Progenitor cell of endocrine pancreas (in vitro differentiated cells): Measurements from ENCODE around the gene GFPT1. TPM values are rescaled to one million over a fixed set of nuclear protein-coding genes. Genes with fewer than 3 reads are reported as not detected.
"Not testable (repeated sequence)": the region's sequence is repeated elsewhere in the genome, so short reads cannot be mapped to it uniquely, and the experiment has no call there.

Experiments
- DNase-seq: peaks from one replicate; pipeline ENCODE4 v3.0.0; 2021; ENCODE audit warnings: low spot score; ENCODE audit not compliant: unreplicated experiment
- H3K27ac Mint-ChIP-seq: 2 replicates; pipeline ENCODE4 v1.8.0; 2021; ENCODE audit warnings: mild to moderate bottlenecking, moderate library complexity, mixed read lengths
- H3K27me3 Mint-ChIP-seq: 2 replicates; pipeline ENCODE4 v1.8.0; 2021; ENCODE audit warnings: mixed read lengths
- H3K36me3 Mint-ChIP-seq: 2 replicates; pipeline ENCODE4 v1.8.0; 2022; ENCODE audit warnings: mixed read lengths; ENCODE audit not compliant: insufficient read depth
- H3K4me1 Mint-ChIP-seq: 2 replicates; pipeline ENCODE4 v1.8.0; 2021; ENCODE audit warnings: low read depth, mixed read lengths
- H3K4me3 Mint-ChIP-seq: 2 replicates; pipeline ENCODE4 v1.8.0; 2021; ENCODE audit warnings: low read depth, mild to moderate bottlenecking, moderate library complexity, mixed read lengths
- H3K9me3 Mint-ChIP-seq: 2 replicates; pipeline ENCODE4 v1.8.0; 2021; ENCODE audit warnings: low read depth, mixed read lengths
- CTCF ChIP-seq: fragments of 200-600 bp; sonication (generic); IDR thresholded peaks from one replicate; pipeline ENCODE4 v1.5.0; 2021; ENCODE audit warnings: antibody characterized with exemption, mild to moderate bottlenecking; ENCODE audit not compliant: unreplicated experiment
- total RNA-seq: library from RNA; stranded (reverse); gene quantifications from 2 replicates; pipeline ENCODE4 v1.2.1, GENCODE V29; 2021

The GFPT1 gene
- total RNA-seq, 1 donor from 2014 or later = 51.9 TPM

DNA sequence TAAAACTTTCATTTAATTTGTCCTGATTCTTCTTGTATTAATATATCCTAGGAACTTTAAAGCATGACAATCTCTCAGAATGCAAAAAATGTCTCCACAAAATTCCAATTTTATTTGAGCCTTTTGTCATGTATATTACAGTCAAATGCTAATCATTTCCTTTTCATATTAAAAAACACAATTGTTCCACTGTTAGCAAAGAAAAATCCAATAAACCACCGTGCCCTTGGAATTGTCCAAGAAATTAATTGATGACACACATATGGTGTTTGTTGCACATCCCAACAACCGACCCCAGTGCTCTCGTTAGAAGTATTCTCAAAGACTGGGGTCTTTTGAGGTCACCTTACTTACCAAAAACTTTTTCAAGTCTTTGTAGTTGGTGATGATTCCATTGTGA lies 28.1 kb downstream of the GFPT1 start:
- H3K36me3 Mint-ChIP-seq = peaks cover 33% of the 10 kb centered on the region
- H3K4me3 Mint-ChIP-seq = no peak overlapping the region
- H3K27ac Mint-ChIP-seq = no peak overlapping the region
- H3K27me3 Mint-ChIP-seq = no peaks in the 10 kb centered on the region
- no peaks in the 10 kb centered on the region for H3K4me1 Mint-ChIP-seq
- no peaks in the 10 kb centered on the region for H3K9me3 Mint-ChIP-seq
- TF ChIP-seq CTCF = no peak
- no peak for DNase-seq

DNA sequence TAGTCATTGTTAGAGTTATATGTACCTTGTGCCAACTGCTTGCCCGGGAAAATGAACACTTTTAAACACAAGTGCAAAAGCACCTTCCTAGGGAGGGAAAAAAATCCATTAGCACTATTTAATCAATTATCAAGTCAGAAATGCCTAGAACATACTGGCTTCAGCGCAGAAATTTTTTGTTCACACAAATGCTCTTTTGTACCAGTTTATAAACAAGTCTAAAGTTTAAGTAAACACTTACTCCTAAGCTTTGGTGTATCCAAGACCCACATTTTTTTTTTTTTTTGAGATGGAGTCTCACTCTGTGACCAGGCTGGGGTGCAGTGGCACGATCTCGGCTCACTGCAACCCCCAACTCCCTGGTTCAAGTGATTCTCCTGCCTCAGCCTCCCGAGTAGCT lies 30.6 kb downstream of the GFPT1 start:
- Mint-ChIP-seq H3K4me1 (no peaks in the 10 kb centered on the region), H3K27me3 (no peaks in the 10 kb centered on the region), H3K27ac (no peak overlapping the region), H3K4me3 (no peak overlapping the region), H3K9me3 (no peaks in the 10 kb centered on the region), H3K36me3 (peaks cover 27% of the 10 kb centered on the region)
- TF ChIP-seq CTCF = no peak
- no peak for DNase-seq

DNA sequence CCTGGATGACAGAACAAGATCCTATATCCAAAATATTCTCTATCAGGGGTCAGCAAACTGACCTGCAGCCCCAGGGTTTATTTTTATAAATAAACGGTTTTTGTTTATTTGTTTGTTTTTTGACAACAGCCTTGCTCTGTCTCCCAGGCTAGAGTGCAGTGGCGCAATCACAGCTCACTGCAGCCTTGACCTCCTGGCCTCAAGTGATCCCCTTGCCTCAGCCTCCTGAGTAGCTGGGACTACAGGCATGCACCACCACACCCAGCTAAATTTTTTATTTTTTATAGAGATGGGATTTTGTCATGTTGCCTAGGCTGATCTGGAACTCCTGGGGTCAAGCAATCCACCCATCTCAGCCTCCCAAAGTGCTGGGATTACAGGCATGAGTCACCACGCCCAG lies 32.1 kb downstream of the GFPT1 start:
- not testable (repeated sequence) for H3K27ac Mint-ChIP-seq, H3K9me3 Mint-ChIP-seq, H3K4me3 Mint-ChIP-seq, DNase-seq, H3K4me1 Mint-ChIP-seq, H3K27me3 Mint-ChIP-seq
- peaks cover 24% of the 10 kb centered on the region for H3K36me3 Mint-ChIP-seq

DNA sequence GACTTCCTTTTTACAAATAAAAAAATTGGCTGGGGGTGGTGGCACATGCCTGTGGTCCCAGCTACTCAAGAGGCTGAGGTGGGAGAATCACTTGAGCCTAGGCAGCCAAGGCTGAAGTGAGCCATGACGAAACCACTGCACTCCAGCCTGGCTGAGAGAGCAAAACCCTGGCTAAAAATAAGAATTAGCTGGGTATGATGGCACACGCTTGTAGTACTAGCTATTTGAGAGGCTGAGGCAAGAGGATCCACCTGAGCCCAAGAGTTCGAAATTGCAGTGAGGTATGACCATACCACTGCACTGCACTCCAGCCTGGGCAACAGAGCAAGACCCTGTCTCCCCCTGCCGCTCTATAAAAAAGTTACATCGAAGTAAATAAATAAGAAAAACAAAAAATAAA lies 33.7 kb downstream of the GFPT1 start:
- H3K27me3 Mint-ChIP-seq = no peaks in the 10 kb centered on the region
- TF ChIP-seq CTCF = no peak
- peaks cover 28% of the 10 kb centered on the region for H3K36me3 Mint-ChIP-seq
- H3K27ac Mint-ChIP-seq = no peak overlapping the region
- H3K9me3 Mint-ChIP-seq = no peaks in the 10 kb centered on the region
- no peak for DNase-seq
- H3K4me1 Mint-ChIP-seq = peaks cover 6% of the 10 kb centered on the region
- H3K4me3 Mint-ChIP-seq = no peak overlapping the region

- Mint-ChIP-seq H3K36me3 (peaks cover 17% of the 10 kb centered on the region), H3K4me3 (no peak overlapping the region), H3K9me3 (no peaks in the 10 kb centered on the region), H3K27ac (no peak overlapping the region), H3K4me1 (peaks cover 6% of the 10 kb centered on the region), H3K27me3 (no peaks in the 10 kb centered on the region)
- no peak for TF ChIP-seq CTCF
- no peak for DNase-seq
These were observed 38.2 kb downstream of the GFPT1 start for GRCh38 chr2:69348781-69349180.

DNA sequence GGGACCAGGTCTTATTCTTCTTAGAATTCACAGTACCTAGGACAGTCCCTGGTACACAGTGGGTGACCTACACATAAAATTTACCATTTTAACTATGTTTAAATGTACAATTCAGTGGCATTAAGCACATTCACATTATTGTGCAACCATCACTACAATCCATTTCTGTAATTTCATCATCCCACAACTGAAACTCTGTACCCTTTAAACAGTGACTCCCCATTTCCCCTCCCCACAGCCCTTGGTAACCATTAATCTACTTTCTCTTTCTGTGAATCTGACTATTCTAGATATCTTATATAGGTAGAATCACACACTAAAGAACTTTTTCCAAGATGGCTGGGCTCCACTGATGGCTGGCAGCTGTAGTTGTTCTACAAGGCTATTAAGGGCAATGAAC lies 41.6 kb downstream of the GFPT1 start:
- Mint-ChIP-seq H3K9me3 (no peaks in the 10 kb centered on the region), H3K27ac (no peak overlapping the region), H3K4me3 (no peak overlapping the region), H3K36me3 (peaks cover 29% of the 10 kb centered on the region), H3K4me1 (peaks cover 6% of the 10 kb centered on the region), H3K27me3 (no peaks in the 10 kb centered on the region)
- no peak for TF ChIP-seq CTCF
- no peak for DNase-seq
